Stimulated activated CD4-positive, alpha-beta T cell treated with anti-CD3 and anti-CD28 coated beads, TNF-alpha, amount 100 ng/mL, for 4 hours (primary cell): ENCODE measurements around the gene EBI3.
A peak's percentile ranks its signal among the peaks of the same experiment; 100 is the strongest.
"Not testable (repeated sequence)": the region's sequence is repeated elsewhere in the genome, so short reads cannot be mapped to it uniquely, and the experiment has no call there.

Experiments used
- DNase-seq, 3 experiments: peaks; one replicate each; pipeline ENCODE4 v3.0.0-alpha.2; 2020; ENCODE audit warnings: low read depth in 3 of 3

Gene EBI3

GRCh38 chr19:4234142-4234861, 5.0 kb downstream of the EBI3 start:
- no peak for DNase-seq

GRCh38 chr19:4234862-4235201, 5.5 kb downstream of the EBI3 start:
- no peak for DNase-seq

- DNase-seq = not testable (repeated sequence)
Measured at GRCh38 chr19:4237510-4237909, 8.2 kb downstream of the EBI3 start.

- DNase-seq = no peak
Measured at GRCh38 chr19:4238831-4239230, 9.5 kb downstream of the EBI3 start.

- no peak for DNase-seq
Measured at GRCh38 chr19:4241824-4242430, 12.6 kb downstream of the EBI3 start.

- DNase-seq = not testable (repeated sequence)
Measured at GRCh38 chr19:4245938-4246337, 16.6 kb downstream of the EBI3 start.

- peak; percentile 90 to 99 (median 96) for DNase-seq
Measured at GRCh38 chr19:4246767-4247593, 17.7 kb downstream of the EBI3 start, which contains the start of gene YJU2. YJU2 (plus strand) TSS chr19:4247080; CDS start chr19:4247147, 67 bp downstream.

- DNase-seq = no peak
Measured at GRCh38 chr19:4256563-4256962, 27.2 kb downstream of the EBI3 start.

GRCh38 chr19:4257025-4257424, 27.7 kb downstream of the EBI3 start:
- DNase-seq = no peak

- no peak for DNase-seq
Measured at GRCh38 chr19:4258181-4258580, 28.9 kb downstream of the EBI3 start.

- no peak for DNase-seq
Measured at GRCh38 chr19:4260613-4261191, 31.4 kb downstream of the EBI3 start.

GRCh38 chr19:4264812-4265211, 35.5 kb downstream of the EBI3 start:
- DNase-seq = no peak

- DNase-seq = no peak
Measured at GRCh38 chr19:4266253-4267000, 37.1 kb downstream of the EBI3 start.

- peak; percentile 26 to 42 (median 32) for DNase-seq
Measured at GRCh38 chr19:4267101-4267900, 38.0 kb downstream of the EBI3 start.

GRCh38 chr19:4267901-4268815, 38.8 kb downstream of the EBI3 start:
- DNase-seq = no peak

- DNase-seq = no peak
Measured at GRCh38 chr19:4268816-4269430, 39.6 kb downstream of the EBI3 start.

GRCh38 chr19:4272894-4273293, 43.6 kb downstream of the EBI3 start:
- no peak for DNase-seq

- not testable (repeated sequence) for DNase-seq
Measured at GRCh38 chr19:4274321-4274686, 45.0 kb downstream of the EBI3 start.

GRCh38 chr19:4277191-4277696, 47.9 kb downstream of the EBI3 start:
- no peak for DNase-seq
